ENCODE data around the gene BPIFA3.

BPIFA3 gene

DNA sequence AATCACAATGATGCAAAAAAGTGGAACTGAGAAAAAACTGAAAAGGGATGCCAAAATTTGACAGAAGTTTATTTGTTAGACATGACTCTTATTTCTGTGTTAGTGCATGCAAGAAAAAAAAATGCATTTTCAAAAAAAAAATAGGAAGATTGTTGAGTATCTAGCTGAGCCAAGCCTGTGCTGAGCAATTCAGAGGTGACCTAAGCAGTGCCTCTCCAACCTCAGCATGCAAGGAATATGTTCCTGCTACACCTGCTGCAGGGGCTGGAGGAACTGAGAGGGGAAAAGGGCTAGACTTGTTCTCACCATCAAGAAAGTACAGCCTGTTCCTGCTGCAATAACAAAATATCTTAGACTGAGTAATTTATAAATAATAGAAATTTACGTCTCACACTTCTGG, 25.2 kb upstream of the BPIFA3 start:
- TF ChIP-seq, protein P1, sequence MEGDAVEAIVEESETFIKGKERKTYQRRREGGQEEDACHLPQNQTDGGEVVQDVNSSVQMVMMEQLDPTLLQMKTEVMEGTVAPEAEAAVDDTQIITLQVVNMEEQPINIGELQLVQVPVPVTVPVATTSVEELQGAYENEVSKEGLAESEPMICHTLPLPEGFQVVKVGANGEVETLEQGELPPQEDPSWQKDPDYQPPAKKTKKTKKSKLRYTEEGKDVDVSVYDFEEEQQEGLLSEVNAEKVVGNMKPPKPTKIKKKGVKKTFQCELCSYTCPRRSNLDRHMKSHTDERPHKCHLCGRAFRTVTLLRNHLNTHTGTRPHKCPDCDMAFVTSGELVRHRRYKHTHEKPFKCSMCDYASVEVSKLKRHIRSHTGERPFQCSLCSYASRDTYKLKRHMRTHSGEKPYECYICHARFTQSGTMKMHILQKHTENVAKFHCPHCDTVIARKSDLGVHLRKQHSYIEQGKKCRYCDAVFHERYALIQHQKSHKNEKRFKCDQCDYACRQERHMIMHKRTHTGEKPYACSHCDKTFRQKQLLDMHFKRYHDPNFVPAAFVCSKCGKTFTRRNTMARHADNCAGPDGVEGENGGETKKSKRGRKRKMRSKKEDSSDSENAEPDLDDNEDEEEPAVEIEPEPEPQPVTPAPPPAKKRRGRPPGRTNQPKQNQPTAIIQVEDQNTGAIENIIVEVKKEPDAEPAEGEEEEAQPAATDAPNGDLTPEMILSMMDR (conservative IDR thresholded peaks at IDR 0.05) = no peak
- no peak for TF ChIP-seq ZFX (IDR thresholded peaks at IDR 0.05)
- H3K27ac ChIP-seq = peak overlapping the region; percentile 63; the same call in 1 of the 2 replicates

DNA sequence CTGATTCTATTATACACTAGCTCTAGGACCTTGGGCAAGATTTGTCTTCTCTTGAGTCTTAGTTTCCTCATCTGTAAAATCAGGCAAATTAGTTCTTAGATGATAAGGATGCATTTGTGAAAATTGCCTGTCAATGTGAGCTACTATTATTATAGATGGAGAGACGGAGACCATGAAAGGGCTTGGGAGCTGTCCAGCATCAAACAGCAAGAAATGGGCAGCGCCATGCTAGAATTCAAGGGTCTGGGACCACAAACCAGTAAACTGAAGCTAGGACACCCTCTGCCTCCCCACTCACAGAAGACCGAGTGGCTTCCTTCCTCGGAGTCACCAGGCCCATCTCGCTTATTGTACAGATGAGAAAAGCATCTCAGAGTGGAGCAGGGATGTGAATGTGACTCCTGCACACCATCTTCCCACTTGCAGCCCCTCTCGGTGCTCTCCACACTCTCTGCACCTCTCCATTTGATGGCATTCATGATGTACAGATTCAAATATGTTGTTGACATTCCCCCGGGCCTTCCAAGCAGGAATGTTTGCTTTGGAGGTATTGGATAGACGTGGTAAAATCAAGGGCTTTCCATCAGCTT, 24.1 kb upstream of the BPIFA3 start:
- no peak for TF ChIP-seq ZFX (IDR thresholded peaks at IDR 0.05)
- TF ChIP-seq, protein P1 (conservative IDR thresholded peaks at IDR 0.05) = no peak
- peak overlapping the region; percentile 63 for H3K27ac ChIP-seq

DNA sequence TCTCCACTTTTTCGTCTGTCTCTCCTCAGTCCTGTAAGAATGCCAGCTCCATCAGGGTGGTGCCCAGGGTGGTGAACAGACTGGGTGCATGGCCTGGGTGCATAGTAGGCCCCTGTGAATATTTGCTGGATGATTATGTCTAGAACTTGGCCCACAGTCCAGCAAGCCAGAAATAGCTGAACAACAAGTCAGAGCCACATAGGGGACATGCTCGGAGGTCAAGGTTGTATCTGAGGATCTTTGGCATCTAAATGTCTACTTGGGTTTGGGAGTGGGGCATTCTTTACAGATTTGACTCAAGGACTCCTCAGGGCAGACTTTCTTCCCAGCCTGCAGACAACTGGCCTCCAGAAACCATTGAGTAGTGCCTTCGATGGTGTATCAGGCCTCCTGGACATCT, 18.1 kb upstream of the BPIFA3 start:
- H3K27ac ChIP-seq = no peak overlapping the region
- TF ChIP-seq, protein P1 (conservative IDR thresholded peaks at IDR 0.05) = no peak
- no peak for TF ChIP-seq ZFX (IDR thresholded peaks at IDR 0.05)

DNA sequence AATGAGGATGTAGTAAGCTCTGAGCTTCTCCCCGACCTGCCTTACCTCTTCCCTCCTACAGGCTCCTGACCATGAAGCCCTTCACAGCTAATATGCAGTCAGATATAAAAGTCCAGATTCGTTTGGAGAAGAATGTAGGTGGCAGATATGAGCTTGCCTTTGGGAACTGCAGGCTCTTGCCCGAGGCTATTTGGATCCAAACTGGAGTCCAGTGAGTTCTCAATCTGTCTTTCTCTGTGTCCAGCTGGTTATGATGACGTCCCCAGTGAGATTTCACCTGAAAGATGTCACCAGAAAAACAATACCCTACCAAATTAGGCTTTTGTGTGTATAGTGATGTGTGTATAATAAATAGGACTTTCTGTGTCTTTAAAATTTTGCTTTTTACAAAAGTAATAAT, 14.7 kb upstream of the BPIFA3 start:
- H3K27ac ChIP-seq = no peak overlapping the region
- TF ChIP-seq, protein P1 (conservative IDR thresholded peaks at IDR 0.05) = no peak

DNA sequence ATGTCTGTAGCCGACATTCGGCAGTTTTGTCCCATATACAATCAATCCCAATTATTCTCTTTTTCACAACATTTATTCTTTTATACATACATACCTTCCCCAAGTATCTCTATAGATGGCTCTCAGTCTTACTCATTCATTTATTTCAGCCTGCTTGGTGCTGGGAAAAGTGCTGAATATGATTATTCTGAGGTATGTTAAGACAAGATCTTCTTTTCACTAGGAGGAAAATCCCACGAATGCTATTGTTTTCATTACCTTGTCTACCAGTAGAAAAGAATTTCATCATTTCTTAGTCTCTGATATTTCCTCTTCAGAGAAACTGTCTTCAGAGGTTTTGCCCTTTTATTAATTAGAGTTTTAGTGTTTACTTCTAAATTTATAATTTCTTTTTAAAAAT, 13.7 kb upstream of the BPIFA3 start:
- no peak for TF ChIP-seq ZFX (IDR thresholded peaks at IDR 0.05)
- TF ChIP-seq, protein P1 (conservative IDR thresholded peaks at IDR 0.05) = no peak
- H3K27ac ChIP-seq = no peak overlapping the region

DNA sequence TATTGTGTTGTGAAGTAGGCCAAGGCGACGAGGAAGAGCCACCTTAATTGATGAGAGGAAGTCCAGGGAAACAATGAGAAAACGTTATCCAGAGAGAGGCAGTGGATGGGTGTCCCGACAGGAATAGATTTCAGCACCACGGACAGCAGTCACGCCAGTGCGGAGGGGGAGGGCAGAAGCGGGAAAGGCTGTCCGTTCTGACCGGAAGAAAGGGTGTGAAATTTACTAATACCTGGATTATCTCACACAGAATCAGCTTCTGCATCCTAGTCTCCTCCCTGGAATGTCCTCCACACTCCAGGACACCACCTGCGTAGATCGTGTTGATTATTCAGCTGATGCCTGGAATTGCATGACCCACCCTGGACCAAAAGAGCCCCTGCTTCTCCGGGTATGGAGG, 7.4 kb upstream of the BPIFA3 start:
- H3K27ac ChIP-seq = no peak overlapping the region

DNA sequence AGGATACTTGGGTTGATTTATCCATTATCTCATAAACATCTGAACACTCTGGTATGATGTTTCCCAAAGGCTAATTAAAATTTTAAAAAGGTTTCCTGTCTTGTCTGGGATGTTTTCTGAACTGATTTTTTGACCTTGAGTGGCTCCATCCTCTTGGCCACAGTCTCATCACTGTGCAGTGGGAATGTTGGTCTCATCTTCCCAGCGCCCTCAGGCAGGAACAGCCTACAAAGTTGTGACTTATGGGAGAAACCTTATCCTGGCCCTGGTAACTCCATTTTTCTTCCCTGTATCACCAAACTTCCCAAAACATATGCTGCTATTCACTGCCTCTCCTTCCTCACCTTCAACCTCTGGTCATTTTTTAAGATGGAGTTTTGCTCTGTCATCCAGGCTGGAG, 6.8 kb upstream of the BPIFA3 start:
- no peak overlapping the region for H3K27ac ChIP-seq
- TF ChIP-seq ZFX (IDR thresholded peaks at IDR 0.05) = no peak

More for the DNA sequence above, 7.4 kb upstream of the BPIFA3 start:
- TF ChIP-seq, protein P1 (conservative IDR thresholded peaks at IDR 0.05) = no peak
- TF ChIP-seq ZFX (IDR thresholded peaks at IDR 0.05) = no peak

DNA sequence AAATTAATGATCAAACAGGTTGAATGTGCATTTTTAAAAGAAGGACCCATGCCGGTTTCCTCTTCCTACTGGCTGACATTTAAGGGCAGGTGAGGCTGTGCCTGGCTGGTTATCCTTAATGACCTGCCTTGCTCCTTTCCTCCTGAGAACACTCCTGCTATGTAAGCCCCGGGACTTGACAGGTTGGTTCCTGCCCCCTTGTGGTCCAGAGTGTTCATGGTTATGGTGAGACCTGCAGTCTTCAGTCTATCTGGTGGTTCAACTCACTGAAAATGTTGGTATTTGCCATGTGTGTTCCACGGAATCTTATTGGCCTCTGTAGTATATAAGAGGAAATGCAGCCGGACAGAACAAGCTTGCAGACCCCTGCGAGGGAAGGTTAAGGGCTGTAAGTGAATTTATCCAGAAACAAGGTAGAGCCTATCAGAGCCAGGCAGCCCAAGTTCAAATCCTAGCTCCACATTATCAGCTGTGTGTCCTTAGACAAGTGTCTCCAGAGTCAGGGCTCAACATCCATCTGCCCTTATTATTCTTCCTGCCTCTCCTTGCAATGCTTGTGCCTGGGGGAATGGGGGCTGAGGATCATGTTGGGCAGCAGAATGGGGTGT, 5.2 kb upstream of the BPIFA3 start:
- H3K27ac ChIP-seq = no peak overlapping the region
- TF ChIP-seq, protein P1 (conservative IDR thresholded peaks at IDR 0.05) = peak; percentile 83
- TF ChIP-seq ZFX (IDR thresholded peaks at IDR 0.05) = no peak
